AG08395 (cell line): Measurements from ENCODE around the gene RNF17.
A peak's percentile ranks its signal among the peaks of the same experiment; 100 is the strongest.
"Not testable (repeated sequence)": the region's sequence is repeated elsewhere in the genome, so short reads cannot be mapped to it uniquely, and the experiment has no call there.

Experiments
- DNase-seq: peaks from one replicate; pipeline ENCODE4 v3.0.0; 2012; ENCODE audit warnings: mixed read lengths, low spot score

Gene RNF17

DNA sequence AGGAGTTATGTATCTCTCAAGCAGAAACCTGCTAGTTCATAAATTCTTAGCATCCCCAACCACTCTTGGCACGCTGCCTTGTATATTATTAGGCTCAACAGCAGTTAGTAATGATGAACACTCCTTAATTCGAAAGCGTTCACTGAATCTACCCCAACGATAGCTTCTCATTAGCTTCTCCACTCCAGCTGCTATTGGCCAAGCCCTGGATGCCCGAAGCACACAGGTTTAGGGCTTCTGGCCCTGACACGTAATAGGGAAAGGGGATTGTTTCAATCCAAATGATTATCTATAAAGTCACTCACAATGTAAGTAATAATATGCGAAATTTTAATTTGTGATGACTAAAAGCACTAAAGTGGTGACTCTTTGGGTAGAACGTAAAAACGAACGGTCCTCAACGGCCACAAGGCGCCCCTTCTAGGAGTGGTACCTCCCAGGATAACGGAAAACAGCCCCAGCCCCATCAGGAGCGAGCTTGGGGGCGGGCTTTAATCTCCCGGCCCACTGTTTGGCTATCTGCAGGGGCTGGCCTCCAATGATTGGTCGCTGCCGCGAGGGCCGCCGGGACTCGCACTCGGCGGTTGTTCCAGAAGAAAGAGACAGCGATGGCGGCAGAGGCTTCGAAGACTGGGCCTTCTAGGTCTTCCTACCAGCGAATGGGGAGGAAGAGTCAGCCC, at the start of gene RNF17:
TSS of gene RNF17 (plus strand) at position 574 of the 680 bp plus-strand sequence. CDS start at position 609, 35 bp downstream.
- no peak for DNase-seq

- no peak for DNase-seq
Observed at GRCh38 chr13:24716011-24716410, 48.0 kb upstream of the RNF17 start.

GRCh38 chr13:24716446-24716845, 47.5 kb upstream of the RNF17 start:
- no peak for DNase-seq

DNA sequence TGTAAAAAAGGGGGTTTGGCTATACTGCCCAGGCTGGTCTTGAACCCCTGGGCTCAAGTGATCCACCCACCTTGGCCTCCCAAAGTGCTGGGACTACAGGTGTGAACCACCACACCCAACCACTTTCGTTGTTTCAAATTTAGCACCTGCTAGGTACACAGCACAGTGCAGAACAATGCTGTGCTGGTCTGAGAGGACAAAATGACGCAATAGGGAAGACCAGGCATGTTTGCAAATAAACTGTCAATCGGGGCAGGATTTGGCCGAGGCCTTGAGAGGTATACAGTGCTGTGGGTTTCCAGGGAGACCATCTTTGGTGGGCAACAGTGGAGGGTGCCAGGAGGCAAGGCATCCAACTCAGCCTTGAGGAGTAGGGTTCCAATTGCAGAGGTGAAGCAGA, 46.8 kb upstream of the RNF17 start:
- no peak for DNase-seq

GRCh38 chr13:24718192-24718965, 45.6 kb upstream of the RNF17 start:
- no peak for DNase-seq

- DNase-seq: no peak
Observed at GRCh38 chr13:24719139-24719538, 44.8 kb upstream of the RNF17 start.

DNA sequence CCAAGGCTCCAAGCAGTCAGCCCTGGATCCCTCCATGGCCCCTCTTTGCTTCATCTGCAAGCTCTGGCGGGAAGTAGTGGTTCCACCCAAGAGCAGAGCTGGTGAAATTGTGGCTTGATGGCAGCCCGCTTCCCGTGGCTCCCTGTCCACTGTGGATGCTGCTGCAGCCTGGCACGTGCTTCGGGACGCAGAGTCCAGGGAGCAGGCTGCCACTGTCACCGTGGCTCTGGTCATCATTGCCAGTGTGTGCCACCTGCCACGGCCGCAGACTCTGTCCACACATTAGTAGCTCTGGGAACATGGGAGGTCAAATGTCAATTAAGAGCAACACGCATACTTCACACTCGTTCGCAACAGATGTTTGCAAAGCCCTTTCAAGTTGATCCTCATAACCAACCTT, 40.8 kb upstream of the RNF17 start:
- no peak for DNase-seq

- no peak for DNase-seq
Observed at GRCh38 chr13:24724714-24725113, 39.3 kb upstream of the RNF17 start.

DNA sequence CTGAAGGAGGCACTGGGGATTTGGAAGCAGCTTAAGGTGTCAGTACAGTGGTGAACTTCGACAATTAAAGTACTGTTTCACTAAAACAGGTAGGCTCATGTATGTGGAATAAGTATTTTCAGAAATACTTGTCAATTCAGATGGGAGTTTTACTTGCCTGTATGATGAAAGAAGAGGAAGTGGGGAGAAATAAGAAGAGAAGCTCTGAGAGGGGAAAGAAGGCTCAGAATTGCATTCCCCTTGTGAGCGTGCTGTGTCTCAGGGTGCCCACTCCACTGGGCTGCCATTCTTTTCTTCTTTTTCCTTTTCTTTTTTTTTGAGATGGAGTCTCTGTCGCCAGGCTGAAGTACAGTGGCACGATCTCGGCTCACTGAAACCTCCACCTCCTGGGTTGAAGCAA, 38.6 kb upstream of the RNF17 start:
- DNase-seq: no peak

DNA sequence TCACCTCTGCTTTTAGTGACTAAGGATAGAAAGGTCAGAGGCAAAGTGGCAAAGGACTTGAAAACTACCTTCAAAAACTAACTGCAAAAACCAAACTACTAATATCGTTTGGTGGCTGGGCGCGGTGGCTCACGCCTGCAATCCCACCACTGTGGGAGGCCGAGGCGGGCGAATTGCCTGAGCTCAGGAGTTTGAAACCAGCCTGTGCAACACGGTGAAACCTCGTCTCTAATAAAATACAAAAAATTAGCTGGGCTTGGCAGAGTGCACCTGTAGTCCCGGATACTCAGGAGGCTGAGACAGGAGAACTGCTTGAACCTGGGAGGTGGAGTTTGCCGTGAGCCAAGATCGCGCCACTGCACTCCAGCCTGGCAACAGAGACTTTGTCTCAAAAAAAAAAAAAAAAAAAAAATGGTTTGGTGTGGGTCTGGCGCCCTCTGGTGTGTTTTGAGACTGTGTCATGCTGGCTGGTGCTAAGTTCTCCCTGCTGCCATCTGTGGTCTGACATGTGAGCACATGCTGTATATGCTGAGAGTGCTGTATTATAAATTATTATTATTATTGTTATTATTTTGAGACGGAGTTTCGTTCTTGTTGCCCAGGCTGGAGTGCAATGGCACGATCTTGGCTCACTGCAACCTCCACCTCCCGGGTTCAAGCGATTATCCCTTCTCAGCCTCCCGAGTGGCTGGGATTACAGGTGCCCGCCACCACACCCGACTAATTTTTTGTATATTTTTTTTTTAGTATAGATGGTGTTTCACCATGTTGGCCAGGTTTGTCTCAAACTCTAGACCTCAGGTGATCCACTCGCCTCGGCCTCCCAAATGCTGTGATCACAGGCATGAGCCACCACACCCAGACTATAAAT, 36.0 kb upstream of the RNF17 start:
- peak; percentile 90 for DNase-seq

GRCh38 chr13:24730873-24731567, 32.9 kb upstream of the RNF17 start:
- not testable (repeated sequence) for DNase-seq

- no peak for DNase-seq
Observed at GRCh38 chr13:24734950-24735349, 29.0 kb upstream of the RNF17 start.

DNA sequence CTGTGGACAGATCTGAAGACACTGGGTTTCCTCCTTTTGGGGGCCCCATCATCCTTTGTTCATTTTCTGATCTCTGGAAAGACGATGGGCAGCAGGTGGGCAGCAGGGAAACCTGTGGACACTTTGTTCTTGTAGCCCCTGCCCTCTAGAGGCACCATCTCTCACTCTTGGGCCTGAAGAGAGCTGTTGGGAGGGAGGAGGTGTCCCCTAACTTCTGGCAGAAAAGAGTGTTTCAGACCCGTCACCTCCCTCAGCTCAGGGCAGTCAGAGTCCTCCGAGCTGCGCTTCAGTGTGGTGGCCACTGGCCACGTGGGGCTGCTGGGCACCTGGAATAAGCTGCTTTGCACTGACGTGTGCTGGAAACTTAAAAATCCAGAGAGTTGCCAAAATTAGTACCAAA, 26.9 kb upstream of the RNF17 start:
- no peak for DNase-seq

DNA sequence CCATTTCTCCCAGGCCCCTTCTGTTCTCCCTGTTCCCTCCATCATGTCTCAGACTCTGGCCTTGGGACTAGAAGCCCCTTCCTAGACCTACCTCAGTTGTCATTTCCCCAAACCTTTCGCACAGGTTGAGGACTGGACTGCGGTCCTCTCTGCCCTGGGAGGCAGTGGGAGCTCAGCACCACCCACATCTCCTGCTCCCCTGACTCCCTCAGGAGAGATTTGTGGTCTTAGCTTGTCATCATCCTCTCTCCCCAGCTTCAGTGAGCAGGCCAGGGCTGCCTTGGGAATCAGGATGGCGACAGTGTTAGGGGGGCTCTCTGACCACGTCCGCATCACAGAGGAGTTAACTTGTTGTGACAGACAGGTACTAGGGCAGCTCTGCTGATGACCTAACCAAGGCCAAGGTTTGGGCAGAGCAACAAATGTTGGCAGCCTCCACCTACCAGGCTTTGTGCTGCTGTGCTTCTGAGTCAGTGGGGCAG, 25.6 kb upstream of the RNF17 start:
- DNase-seq: no peak

DNA sequence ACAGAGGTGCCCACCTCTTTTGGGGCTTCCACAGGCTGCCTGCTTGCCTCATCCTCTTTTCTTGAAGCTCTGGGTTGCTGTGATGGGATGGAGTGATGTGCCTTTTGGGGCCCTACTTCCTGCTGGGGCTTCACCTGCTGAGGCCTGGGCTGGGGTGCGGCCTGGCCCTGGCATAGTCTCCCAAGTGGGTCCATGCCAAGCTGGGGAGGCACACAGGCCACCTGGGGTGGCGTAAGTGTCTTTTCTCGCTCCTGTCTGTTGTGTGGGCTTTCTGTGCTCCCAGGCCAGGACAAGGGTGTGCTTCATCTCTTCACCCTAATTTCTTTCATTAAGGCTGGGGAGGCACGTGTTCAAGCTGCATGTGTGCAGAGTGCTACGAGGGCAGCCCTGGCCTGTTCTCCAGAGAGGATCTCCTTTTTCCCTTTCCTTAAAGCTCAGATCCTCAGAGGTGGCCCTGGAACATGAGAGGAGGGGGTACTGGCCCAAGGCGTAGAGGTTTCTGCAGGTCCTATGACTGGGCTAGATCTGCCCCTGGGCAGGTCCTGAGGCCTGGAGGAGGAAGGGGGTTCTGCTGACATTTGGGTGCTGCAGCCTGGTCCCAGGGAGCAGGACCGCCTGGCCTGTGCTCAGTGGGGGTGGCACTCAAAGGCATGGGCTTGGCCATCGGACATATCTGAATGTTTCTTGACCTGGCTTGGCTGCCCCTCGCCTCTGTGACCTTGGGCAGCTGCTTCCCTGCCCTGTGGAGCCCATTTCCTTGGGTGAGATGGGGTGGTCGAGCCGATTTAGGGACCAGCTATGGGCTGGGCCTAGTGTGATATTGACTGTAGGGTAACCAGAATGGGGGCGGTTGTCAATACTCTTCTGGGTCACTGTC, 23.7 kb upstream of the RNF17 start:
- no peak for DNase-seq

DNA sequence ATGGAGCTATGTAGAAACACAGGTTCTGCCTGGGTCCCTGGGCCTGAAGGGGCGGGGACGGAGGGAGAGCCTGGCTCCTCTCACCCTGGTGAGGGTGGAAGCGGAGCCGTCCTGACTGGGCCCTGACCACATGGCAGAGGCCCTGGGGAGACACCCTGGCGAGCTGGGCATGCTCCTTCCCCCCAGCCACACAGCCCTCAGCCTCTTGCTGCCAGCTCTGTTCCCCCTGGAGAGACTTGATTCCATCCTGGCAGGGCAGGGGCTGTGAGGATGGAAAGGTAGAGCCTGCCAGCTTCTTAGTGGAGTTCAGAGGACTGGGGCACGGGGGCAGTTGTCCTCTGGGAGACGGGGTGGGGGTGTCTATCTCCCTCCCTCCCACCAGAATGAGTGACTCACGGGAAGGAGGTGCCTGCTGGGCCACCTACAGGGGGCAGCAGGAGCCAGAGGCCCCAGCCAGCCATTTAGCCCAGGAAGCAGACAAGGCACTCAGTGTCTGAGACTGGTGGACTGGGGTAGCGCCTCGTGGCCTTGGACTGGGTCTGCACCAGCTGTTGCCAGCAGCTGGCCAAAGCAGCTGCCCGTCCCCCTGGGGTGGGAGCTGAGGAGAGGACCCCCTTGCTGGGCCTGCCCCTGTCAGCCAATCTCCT, 22.8 kb upstream of the RNF17 start:
- no peak for DNase-seq

DNA sequence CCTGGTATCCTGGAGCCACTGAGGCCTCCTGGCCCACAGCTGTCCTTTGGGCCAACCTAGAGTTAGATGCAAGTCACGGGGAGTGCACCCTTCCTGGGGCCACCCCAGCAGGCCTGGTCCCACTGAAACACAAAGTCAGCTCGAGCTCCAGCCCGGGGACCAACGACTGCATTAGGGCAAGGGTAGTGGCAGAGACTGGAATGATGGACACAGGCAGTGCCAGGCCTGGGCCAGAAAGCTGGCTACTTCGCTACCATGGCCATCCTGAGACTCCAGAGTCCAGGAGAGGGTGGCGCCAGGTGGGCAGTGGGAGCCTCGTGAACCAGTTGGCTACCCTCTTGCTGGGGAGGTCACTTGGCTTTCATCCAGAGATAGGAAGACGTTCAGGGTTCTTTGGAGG, 22.2 kb upstream of the RNF17 start:
- no peak for DNase-seq

GRCh38 chr13:24742294-24742693, 21.7 kb upstream of the RNF17 start:
- no peak for DNase-seq

GRCh38 chr13:24742977-24743376, 21.0 kb upstream of the RNF17 start:
- no peak for DNase-seq

DNA sequence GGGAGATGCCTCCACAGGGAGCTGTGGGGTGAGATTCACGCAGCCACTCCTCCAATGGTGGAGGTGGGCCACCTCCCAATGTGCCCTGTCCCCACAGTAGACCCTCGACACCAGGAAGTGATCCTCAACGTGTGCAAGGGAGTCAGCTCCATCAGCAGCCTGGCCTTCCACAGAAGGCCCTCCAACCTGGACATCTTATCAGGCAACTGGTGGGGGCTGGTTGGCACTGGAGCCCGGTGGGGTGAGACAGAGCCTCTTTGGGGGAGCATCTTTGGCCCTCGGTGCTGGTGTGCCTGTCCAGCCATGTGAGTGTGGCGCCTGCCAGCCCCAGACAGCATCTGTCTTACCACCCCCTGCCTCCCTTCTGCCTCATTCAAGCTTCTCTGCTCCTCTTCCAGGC, 19.7 kb upstream of the RNF17 start:
- no peak for DNase-seq

DNA sequence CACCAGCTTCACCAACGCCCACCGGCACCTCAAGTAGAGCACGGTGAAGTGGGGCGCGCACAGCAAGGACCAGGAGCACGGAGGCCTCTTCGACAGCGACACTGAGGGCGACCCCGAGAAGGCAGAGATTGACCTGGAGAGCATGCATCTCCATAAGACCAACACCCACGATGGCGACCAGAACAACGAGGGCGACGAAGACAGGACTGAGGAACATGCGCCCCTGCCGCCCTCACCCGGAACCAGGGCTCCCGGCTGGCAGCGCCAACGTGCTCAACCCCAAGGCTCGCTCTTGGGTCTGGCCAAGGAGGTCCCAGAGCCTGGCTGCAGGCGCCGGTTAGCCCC, 18.5 kb upstream of the RNF17 start:
- DNase-seq: no peak
